SIG-M5 (cell line): ENCODE results near the gene AKAP7.
"Not testable (repeated sequence)": the region's sequence is repeated elsewhere in the genome, so short reads cannot be mapped to it uniquely, and the experiment has no call there.

Source experiments
- DNase-seq: peaks from one replicate; lab custom pipeline; 2025; lab: John Stamatoyannopoulos, UW

Gene AKAP7

DNA sequence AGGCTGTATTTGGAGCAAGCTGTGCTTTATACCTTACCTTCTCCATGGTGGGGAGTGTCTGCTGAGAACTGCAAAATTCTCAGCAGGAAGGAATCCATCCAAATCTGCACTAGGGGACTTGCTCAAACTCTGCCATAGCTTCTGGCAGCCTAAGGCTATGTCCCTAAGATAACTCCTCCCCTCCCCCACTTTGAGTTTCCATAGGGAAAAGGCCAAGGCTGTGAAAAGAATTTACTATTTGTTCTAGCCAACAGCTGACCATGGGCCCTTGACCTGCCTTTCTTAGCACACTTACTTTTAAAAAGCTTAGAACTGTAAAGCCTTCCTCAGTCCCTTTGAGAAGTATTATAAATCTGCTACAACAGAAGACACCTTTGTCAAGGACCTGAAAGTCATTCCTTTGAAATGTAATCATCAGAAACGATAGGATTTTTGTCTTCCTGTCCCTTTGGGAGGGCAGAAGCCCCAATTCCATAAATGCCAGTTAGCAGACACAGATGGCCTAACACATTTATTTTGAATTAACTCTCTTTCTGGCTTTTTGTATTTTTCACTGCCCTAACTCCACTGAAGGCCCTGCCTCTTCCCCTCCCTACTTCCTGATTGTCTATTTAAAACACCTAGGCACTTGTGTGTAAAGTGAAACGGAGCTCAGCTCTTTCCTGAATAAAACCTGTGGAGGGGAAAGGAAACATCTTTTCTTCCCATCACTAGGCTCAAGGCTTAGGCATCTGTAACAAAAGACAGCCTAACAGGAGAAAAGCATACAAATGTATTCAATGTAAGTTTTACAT is 157.1 kb downstream of the AKAP7 start:
- no peak for DNase-seq

- DNase-seq, result no peak
These were observed 158.2 kb downstream of the AKAP7 start for GRCh38 chr6:131293472-131293911.

- no peak for DNase-seq
These were observed 159.8 kb downstream of the AKAP7 start for GRCh38 chr6:131295081-131295480.

GRCh38 chr6:131300826-131301225 is 165.6 kb downstream of the AKAP7 start:
- DNase-seq, result not testable (repeated sequence)

DNA sequence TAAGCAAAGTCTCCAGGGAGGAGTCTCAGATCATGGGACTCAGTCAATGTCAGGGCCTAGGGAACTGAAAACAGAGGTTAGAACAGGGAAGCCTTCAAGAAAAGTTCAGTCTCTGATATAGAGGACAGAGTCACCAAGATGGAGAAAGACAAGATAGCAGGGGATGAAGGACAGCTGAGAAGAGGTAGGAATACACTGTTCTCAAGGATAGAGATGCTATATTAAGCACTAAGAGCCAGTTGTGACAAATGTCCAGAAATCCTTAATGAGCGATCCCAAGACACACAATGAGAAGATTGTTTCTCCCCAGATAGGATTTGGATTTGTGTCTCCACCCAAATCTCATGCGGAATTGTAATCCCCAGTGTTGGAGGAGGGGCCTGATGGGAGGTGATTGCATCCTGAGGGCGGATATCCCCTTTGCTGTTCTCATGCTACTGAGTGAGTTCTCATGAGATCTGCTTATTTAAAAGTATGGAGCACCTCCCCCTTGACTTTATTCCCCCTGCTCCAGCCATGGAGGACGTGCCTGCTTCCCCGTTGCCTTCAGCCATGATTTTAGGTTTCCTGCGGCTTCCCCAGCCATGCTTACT is 168.2 kb downstream of the AKAP7 start:
- DNase-seq, result no peak

DNA sequence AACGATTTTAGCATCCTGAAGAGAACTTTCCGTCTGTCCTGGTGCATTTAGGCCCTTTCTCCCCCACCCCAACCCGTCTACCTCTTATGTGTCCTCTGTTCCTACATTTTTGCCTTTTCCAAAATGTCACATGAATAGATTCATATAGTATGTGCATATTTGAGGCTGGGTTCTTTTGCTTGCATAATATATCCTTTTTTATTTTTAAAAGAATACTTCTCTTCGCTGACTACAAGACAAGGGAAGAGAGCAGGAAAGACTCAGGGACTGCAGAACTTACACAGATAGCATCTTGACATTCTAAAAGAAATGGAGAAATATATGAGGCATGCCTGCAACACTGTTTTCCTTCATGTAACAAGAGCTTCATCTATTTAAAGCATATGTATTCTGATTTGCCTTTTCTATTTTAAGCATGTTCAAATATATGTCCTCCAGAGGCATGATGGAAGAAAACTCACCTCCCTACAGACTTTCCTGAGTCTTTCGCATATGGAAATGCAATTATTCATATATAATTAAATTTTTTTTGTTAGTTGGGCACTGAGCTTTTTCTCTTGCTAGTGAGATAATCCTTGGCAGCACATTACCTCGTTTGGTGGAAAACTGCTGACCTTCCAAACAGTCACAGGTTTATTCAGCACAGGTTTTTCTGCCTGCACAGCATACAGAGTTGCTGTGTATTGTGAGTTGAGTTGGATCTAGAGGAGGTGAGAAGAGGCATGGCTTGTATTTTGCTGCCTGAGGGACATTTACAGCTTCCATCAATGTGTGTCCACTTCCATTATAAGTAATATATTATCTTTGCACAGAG is 170.0 kb downstream of the AKAP7 start:
- no peak for DNase-seq

GRCh38 chr6:131309437-131309836 is 174.2 kb downstream of the AKAP7 start:
- no peak for DNase-seq

- no peak for DNase-seq
These were observed 179.6 kb downstream of the AKAP7 start for GRCh38 chr6:131314838-131315237.

DNA sequence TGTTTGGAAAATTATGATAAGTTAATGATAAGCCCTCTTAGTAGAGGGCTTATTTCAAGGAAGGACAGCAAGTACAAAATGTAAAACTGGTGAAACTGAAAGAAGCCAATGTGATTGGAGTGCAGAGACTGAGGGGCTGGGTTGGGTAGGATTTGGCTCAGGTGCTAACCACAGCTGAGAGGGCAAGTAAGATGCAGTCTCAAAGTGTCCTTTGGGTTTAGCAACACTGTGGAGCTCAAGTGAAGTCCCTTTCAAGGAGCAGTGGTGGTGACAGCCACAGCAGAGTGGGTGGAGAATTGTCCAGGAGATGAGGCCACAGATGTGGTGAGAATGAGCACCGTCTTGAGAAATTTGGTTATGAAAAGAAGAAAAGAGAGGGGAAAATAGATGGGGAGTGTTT is 181.4 kb downstream of the AKAP7 start:
- no peak for DNase-seq

DNA sequence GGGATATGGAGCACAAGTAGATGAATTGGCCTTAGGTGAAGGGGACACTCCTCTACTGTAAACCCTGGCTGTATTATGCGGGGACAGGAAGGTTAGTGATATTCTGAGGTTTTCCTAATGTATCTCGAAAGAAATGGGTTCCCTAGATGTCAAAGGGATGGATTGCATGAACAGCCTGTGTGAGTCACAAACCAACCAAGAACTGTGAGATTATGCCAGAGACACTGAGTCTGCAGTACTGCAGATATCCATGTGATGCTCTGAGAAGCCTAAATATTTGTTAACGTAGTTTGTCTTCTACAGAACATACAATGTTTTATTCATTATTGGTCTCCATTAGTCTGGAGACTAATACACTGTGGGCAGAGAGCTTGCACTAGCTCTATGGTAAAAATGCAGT is 182.2 kb downstream of the AKAP7 start:
- DNase-seq, result no peak

GRCh38 chr6:131321589-131321988 is 186.3 kb downstream of the AKAP7 start:
- no peak for DNase-seq

DNA sequence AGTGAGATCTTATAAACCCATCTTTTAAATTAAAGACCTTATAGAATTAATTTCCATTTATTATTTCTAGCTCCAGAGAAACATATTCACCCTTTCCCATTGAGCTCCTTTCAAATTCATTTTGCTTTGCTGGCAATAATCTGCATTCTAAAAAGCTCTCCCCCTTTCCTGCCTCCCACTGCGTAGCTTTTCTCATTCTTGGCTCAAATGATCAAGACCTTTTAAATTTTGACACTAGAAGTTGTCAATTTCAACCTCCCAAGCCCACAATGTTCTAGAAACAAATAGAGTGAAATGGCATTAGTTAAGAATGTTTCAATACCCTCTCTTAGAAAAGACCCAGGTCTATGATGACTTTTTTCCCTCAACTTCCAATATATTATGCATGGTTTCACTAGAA is 186.9 kb downstream of the AKAP7 start:
- no peak for DNase-seq

GRCh38 chr6:131325669-131326068 is 190.4 kb downstream of the AKAP7 start:
- DNase-seq, result not testable (repeated sequence)

- DNase-seq, result not testable (repeated sequence)
These were observed 193.5 kb downstream of the AKAP7 start for GRCh38 chr6:131328727-131329126.

- DNase-seq, result no peak
These were observed 195.9 kb downstream of the AKAP7 start for GRCh38 chr6:131331151-131331550.

DNA sequence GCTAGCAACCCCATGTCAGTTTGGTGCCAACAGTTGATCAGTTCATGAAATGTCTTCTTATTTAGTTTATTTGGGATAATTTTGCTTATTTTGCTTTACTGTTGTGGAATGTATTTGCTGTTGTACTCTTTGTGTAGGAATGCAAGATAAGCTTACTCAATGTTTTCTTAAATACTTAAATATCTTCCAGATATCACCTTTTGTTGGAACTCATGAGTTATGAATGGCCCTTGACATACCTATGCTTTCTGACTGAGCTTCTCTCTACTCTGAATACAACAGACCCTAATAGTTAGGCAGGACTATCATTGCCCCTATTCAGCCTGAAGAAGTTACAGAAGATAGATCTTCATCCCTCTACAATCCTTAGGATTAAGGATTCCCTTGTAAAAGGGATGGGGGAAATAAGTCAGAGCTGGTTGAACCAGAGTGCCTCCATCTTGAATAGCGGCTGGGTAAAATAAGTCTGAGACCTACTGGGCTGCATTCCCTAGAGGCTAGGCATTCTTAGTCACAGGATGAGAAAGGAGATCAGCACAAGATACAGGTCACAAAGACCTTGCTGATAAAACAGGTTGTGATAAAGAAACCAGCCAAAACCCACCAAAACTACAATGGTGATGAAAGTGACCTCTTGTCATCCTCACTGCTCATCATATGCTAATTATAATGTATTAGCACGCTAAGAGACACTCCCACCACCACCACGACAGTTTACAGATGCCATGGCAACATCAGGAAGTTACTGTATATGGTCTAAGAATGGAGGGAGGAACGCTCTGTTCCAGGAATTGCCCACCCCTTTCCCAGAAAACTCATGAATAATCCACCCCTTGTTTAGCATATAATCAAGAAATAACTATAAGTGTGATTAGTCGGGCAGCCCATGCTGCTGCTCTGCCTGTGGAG is 196.9 kb downstream of the AKAP7 start:
- no peak for DNase-seq
